Measurements from ENCODE around the gene SUN2.

SUN2 gene

DNA sequence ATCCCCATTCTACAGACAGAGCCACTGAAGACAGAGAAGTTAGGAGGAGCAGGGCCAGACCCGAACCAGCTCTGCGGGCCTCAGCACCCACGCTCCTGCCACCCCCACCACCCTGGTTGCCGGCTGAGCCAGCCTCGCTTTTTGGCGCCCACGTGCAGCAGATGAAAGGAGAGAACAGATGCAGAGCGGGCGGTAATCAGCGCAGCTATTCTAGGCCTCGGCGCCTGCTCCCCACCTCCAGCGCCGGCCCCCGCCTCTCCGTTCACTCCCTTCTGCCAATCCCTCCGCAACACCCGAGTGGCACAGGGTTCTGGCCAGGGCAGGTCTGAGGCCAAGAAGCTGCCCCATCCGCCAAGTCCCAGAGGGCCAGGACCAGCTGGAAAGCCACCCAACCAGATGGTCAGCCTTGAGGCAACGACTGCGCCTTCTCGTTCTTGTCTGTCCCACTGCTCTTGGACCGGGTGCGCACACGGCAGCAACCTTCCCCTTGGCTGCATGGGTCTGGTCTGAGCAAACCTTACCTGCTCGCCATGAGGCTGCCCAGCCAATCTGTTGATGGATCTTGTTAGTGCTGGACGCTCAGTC lies 21.4 kb upstream of the SUN2 start:
- no peak for FAIRE-seq

DNA sequence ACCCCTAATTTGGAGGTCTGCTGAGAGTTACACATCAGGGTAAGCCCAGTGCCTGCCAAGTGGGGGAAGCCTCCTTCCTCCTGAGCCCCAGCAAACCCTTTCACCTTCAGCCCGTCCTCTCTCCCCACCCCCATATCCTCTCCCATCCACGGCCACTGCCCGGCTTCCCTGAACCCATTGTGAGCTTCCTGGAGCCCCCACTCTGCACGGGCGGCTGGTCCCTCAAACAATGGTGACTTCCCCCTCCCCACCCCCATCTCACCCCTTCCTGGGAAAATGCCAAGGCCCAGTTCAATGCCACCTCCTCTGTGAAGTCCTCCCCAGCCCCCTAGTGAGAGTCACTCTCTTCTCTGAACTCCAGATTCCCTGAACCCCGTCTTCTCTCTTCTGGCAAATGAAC lies 20.3 kb upstream of the SUN2 start:
- no peak for FAIRE-seq

DNA sequence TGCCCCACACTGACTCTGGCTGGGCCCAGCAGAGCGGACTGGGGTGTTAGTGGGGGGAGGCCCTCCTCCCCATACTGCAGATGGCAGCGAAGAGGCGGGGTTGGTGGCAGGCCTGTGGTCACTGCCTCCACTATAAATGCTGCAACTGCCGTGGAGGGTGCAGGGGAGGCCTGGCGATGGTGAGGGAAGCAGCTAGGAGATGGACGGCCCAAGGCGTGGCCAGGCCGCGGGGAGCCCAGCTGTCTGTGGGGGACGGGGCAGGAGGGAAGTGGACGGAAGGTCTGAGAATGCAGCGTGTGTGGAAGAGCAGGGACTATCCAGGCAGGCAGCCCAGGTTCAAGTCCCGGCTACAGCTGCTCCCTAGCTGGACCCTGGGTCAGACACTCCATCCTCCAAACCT lies 19.9 kb upstream of the SUN2 start:
- FAIRE-seq, result no peak

DNA sequence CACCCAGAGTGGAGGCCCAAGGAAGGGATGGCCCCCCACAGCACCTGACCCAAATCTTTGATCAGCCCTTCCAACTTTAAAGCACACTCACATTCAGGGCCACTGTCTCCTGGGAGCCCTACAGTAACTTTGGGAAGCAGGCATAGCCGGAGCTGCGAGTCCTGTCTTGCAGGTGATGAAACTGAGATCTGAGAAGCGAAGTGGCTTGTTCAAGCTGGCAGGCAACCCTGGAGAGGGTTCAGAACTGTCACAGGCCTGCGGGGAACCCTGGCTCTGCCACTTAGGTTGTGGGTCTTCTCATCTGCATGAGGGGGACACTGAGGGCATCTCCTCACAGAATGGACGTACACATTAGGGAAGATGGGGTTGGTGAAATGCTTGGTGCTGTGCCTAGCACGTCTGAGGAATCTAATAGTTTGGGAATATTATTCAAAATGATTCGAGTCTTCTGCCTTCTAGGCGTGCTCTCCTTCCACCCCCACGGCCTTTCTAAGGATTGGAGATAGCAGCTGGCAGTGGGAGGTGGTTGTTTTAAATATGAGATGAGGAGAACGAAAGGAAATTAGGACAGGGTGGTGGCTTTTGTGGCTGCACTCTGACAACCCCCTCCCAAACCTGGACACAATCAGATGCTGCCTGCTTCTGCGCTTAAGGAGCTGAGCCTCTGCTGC lies 18.8 kb upstream of the SUN2 start:
- FAIRE-seq, result no peak

DNA sequence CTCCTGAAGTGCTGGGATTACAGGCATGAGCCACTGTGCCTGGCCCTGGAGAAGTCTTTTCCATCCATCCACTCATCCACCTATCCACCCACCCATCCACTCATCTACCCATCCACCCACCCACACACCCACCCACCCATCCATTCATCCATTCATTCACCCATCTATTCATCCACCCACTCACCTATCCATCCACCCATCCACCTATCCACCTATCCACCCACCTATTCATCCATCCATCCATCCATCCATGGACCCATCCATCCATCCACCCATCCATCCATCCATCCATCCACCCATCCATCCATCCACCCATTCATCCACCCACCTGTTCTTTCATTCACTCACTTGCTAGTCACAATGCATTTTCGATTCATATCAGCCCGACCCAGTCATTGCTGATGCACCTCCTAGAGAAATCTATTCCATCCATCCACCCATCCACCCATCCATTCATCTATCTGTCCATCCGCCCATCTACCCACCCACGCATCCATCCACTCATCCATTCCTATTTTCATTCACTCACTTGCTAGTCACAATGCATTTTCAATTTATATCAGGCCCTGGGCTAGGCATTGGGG lies 17.7 kb upstream of the SUN2 start:
- FAIRE-seq, result no peak

DNA sequence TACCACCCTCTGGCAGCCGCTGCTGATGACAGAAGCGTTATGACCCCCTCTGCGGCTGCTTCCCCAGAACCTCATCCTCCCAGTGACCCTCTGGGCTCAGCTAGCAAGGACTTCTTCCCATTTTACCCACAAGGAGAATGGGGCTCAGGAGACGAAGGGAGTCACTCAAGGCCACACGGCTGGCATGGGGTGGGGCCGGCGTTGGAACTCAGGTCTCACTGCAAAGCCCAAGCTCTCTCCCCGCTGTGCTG lies 16.8 kb upstream of the SUN2 start:
- no peak for FAIRE-seq

DNA sequence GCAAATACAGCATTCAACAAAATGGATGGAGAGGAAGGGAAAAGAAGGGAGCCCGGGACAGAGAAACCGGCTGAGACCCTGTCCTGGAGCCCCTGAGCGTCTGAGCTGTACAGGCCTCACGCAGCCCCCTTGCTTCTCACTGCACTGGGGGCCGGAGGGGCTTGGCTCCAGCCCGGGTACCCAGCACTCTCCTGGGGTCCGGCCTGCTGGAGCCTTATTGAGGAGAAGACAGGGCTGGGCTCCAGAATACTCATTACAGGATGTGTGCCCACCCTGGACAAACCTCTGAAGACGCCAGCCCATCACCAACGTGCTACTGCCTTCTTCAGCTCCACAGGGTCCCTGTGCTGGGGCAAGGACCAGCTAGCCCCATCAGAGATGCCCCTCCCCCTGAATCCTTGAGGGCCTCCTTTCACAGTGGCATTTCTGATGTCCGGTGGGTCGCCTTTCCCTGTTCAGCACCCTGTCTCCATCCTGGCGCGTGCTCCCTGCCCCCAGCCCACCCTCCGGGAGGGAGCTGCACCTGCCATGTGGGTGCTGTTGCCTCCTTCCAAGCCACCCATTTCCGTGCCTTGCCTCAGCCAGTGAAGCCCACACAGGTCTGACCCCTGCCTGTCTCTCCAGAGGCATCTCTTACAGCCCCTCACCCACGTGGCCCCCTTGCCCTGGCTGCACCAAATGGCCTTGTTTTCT lies 14.6 kb upstream of the SUN2 start:
- FAIRE-seq, result no peak

DNA sequence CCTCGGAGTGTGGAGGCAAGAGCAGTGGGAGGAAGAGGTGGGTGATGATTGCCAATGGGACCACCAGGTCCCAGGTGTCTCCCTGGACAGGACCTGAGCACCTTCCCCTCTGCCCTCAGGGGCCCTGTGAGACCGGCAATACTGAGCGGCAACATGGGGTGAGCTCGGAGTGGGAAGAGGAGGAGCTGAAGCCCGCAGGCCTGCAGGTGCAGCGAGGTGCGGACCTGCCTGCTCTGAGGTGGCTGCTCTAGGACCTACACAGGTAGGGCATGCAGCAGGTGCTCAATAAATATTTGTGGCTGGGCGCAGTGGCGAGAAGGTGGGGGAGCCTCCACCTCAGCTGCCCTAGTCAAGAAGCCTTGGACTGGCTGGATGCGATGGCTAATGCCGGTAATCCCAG lies 12.2 kb upstream of the SUN2 start:
- no peak for FAIRE-seq

DNA sequence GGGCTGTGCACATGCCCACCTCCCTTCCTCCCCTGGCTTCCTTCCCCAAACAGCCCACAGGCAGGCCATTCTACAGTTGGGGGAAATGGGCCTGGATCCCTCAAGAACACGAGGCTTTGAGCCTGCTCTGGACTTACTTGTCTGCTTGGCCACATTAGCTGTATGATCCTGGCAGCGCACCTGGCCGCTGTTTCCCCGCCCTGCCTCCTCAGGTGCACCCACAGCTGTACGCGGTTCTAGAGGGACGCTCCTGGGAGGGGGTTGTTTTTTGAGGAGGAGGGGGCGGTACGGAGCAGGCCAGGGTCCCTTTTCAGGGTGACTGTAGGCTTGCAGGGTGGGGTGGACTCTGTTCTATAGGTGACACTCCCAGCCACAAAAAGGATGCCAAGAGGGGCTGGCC lies 11.5 kb upstream of the SUN2 start:
- FAIRE-seq, result no peak

DNA sequence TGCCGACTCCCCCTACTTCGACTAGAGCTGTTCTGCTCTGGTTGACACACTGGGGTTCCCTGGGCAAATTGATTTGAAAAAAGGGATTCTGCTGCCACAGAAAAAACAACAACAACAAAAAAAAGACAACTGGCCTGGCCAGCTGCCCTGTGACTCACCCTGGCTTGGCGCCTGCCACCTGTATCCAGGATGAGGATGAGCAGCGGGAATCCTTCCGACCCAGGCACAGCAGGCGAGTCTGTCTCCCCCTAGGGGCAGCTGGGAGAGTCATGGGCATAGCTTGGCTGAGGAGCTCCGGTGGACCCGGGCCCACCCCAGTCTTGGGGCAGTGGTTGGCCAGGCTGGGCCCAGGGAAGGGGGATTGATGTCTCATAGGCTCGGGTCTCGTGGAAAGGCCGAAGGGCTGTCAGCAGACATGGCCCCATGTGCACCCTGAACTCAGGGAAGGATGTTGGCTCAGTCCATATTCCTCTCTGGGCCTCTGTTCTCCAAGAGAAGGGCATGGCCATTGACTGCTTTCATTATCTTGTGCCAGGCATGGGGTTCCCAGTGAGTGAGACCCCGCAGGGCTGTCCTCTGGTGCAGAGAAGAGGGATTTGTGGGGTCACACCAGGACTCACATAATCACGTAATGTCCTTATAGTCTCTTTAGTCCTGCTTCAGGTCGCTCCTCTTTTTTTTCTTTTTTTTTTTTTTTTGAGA lies 10.4 kb upstream of the SUN2 start:
- no peak for FAIRE-seq

DNA sequence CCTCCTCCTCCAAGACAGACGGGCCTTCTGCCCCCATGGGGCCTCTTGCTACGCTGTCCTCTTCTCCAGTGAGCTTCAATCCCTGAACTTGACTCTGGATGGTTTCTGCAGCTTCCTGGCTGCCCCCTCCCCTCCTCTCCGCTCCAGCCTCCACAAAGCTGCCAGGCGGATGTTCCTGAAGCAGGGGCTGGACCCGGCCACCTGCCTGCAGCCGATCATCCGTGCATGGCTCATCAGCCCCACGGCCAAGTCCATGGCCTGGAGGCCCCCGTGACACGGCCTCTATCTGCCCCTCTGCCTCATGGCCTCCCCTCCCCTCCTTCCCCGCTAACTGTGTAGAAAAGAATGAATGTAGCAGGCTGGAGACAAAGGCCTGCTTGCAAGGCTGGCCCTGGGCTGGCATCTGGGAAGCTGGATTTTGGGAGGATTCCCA lies 6.8 kb upstream of the SUN2 start:
- no peak for FAIRE-seq

DNA sequence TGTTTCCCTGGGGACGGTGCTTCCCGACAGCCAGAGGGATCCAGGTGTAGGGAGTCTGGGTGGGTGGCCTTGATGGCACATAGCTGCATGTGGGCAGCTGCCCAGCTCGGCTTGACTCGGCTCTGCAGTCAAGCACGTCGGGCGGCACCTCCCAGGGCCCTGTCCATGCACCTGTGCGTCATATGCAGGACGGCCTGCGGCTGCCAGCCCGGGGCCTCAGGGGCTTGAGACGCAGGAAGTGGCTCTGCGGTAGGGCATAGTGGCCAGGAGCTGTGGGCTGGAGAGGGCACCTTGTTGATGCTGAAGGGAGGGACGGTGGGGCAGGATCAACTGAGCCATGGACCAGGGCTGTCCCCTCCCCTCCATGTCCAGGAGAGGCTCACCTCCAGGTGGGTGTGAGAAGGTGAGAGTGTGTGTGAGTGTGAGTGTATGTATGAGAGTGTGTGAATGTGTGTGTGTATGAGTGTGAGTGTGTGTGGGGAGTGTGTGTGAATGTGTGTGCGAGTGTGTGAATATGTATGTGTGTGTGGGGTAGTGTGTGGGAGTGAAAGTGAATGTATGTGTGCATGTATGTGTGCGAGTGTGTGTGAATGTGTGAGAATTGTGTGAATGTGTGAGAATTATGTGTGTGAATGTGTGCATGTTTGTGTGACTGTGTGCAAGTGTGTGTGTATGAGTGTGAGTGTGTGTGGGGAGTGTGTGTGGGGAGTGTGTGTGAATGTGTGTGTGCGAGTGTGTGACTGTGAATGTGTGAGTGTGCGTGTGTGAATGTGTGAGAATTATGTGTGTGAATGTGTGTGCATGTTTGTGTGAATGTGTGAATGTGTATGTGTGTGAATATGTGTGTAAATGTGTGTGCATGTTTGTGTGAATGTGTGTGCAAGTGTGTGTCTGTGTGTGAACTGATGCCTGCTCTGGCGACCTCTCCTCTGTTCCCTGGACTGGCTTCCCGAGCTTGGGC lies 5.7 kb upstream of the SUN2 start:
- FAIRE-seq, result no peak

DNA sequence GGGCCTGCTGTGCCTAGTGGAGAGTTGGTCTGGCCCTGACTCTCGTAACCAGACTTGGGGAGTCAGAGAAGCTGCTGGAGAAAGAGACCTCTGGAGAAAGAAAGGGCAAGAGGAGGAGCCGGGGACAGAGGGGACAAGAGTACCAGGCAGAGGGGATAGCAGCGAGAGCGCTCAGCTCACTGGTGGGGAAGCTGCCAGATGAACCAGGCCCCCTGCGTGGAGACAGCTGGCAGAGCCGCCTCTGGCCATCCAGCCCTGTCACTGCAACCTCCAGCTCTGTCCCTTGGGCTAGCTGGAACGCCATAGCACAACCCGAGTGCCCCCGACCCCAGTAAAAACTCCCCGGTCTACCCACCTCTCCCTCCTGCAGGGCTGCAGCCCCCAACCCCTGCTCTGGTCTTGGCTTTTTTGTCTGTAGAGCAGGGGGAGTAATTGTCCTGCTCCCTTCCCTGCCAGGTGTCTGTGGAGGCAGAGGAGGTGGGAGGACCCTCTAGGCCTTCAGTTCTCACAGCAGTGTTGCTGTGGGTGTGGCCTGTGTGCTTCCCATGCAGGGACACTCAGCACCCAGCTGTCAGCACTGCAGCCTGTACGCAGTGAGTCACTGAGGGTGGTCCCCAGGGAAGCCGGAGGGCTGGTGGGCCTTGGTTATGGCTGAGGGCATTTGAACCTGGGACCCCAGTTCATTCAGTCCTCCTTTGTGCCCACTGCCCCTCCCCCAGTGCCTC lies 4.8 kb upstream of the SUN2 start:
- FAIRE-seq, result no peak

DNA sequence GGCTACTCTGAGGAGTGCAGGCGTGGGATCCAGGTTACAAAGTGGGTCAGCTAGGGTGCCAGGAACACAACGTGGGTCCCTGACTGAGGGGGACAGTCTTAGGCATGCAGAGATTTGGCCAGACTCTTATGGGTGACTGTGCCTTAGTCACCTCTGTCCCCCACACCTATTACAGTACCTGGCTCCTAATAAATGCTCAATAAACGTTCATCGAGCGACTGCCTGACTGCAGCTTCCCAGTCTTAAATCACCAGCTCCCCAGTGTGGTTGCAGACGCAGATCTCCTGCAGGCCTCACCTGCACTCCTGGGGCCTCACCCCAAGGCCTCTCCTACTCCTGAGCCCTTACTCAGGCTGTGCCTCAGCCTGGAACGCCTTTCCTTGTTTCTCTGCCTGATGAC lies 3.2 kb upstream of the SUN2 start:
- FAIRE-seq, result no peak

DNA sequence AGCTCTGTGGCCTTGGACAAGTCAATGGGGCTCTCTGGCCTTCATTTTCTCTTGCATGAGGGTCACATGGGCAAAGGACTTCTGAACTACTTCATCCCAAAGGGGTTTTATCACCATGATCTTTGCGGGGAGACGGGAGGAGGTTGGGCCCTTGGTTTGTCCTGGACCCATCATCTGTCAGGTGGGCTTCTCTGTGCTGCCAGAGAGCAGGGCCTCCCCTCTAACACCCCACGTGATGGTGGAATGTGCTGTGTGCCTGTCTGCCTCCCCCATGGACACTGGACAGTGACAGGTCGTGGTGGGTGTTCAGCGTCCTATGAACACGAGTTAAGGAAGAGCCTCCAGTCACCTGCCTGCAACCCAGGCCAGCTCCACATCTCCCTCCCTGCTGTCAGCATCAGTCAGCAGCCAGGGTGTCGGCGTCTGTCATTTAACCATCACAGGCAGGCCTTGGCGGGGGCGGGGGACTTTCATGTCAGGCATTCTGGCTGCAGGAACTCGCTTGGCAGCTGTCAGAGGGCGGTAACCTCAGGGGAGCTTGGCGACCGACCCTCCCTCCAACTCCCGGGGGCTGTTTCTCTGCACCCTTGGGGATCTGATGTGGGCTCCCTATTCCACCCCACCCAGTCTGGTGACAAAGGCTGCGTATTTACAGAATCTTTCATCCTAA lies 2.6 kb upstream of the SUN2 start:
- FAIRE-seq, result no peak

DNA sequence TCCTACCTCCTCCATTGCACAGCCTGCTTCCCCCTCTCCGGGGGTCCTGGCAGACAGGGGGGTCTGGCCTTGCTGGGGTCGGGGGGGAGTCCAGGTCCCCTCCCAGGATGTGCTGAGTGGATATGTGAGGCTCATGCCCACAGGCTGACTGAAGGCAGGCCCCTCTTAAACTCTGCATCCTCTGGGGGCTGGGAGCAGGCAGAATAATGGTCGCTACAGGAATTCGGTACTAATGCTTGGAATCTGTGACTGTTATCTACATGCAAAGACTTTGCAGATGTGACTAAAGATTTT lies 1.6 kb upstream of the SUN2 start:
- FAIRE-seq, result no peak

DNA sequence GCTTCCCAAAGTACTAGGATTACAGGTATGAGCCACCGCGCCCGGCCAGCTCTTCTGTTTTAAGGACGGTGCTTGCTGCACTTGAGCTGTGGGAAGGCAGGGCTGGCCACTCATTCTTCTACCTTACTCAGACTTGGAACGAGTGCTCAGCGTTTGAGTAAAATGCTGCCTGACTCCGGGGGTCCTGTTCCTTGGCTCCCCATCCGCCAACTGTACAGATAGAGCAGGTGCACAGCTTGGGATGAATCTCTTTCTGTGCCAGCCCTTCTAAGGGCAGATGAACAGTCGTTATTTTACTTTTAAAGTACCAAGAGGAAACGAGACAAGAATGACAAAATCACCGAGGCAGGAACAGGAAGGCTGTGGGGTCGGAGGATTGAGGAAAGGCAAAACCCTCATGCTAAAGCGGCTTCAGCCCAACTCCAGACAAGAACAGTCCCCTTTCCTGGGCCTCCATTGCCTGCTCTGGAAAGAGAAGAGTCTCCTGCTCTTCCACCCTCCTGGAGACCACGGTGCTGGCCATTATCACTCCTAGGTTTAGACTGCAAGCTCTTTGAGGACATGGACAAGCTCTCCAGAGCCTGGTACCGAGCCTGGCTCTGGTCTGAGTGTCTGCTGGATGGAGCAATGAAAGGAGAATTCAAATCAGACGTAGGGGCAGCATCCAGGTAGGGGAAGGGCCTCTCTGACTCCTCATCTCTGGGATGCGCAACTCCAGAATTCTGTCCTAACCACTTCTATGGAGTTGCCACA lies 1.1 kb upstream of the SUN2 start:
- no peak for FAIRE-seq

DNA sequence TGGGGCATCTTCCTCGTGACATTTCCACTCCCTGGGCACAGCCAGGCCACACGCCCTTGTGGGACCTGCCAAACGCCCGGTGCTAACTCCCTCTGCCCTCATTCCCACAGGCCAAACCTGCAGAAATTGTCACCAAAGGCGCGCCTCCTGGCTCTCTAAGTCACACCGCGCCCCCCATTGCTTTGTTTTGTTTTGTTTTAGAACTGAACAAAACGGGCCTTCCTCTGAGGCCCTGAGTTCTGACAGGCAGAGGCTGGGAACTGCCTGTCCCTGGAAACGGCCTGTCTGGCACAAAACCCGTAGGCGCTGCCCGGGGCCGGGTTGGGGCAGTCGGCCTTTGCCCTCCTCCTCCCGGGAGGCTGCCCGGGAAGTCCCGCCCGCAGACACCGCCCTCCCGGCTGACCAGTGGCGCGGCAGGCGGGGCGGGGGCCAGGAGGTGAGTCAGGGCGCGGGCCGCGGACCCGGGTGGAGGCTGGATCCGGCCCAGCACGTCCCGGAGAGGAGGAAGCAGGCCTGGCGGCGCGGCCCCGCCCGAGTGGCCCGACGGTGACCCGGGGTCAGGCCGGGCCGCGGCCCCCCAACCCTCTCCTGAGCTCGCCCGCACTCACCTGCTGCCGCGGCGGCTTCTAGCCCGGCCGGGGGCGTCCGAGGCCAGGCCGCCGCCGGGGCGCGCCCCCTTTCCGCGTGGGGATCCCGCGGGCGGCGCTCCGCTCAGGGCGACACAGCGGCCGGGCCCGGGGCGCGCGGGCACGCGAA lies 465 bp downstream of the SUN2 start:
- FAIRE-seq, result no peak

DNA sequence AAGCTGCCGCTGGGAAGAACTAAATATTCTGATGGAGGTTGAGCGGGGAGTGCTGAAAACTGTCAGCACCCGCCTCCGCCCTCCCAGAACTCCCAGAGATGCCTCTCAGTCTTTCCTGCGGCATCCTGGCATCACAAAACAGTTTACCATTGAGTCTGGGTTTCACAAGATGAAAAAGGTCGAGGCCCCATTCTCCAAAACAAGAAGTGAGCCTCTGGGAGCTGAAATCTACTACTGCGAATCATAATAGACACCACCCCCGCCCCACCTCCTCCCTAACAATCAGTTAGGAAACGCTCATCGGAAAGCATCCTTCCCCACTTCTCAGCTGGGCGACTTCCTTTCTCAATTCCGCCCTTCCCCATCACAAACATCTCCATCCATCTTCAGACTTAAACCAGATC lies 1.0 kb downstream of the SUN2 start:
- no peak for FAIRE-seq

Data from colon (tissue), 2 donors.